ENCODE results near the gene GGTA1. TPM values are rescaled to one million over a fixed set of nuclear protein-coding genes. Genes with fewer than 3 reads are reported as not detected.

GGTA1 gene
- total and polyA plus RNA-seq, 2 of the 8 experiments (the other 6 are each of a cell fraction or from before 2014, with no cell fraction given) = not detected

- Histone ChIP-seq H2BK15ac (ENCODE audit: low read length) (no peak overlapping the region), H3K14ac (ENCODE audit: insufficient read length) (no peak overlapping the region), H3K4me1 (replicated peaks in 1 of 4; ENCODE audit: control insufficient read depth in 3 of 4, insufficient read depth in 4 of 4, low read length in 3 of 4) (peaks cover 3 to 27% (median 10%) of the 10 kb centered on the region in 4 experiments), H3K36me3 (ENCODE audit: control insufficient read depth in 2 of 4, insufficient read depth in 4 of 4, low read length in 3 of 4) (no peaks in the 10 kb centered on the region), H2BK5ac (ENCODE audit: low read depth, low read length) (no peak overlapping the region), H3K79me2 (ENCODE audit: control insufficient read depth in 1 of 2, insufficient read depth in 2 of 2, low read length in 2 of 2) (no peaks in the 10 kb centered on the region), H3K56ac (replicated peaks; ENCODE audit: insufficient read length, low read depth, low read length) (no peak overlapping the region), H2AK5ac (ENCODE audit: low read depth, low read length) (no peak overlapping the region), H2BK20ac (ENCODE audit: low read length) (no peak overlapping the region), H3K27ac (ENCODE audit: low read depth, low read length) (no peak overlapping the region), H2AFZ (ENCODE audit: low read length) (no peak overlapping the region), H4K91ac (replicated peaks; ENCODE audit: insufficient read length, low read length) (no peak overlapping the region), H3K9ac (replicated peaks in 1 of 4; ENCODE audit: extremely low read depth in 1 of 4, low read depth in 3 of 4, low read length in 3 of 4) (no peak overlapping the region), H2BK120ac (replicated peaks; ENCODE audit: low read depth, low read length) (no peak overlapping the region), H4K20me1 (replicated peaks in 1 of 2; ENCODE audit: control insufficient read depth in 1 of 2, insufficient read depth in 2 of 2, low read length in 2 of 2) (peaks cover 0 to 3% of the 10 kb centered on the region in 2 experiments), H3K18ac (ENCODE audit: extremely low read depth, low read length) (no peak overlapping the region), H3K9me3 (ENCODE audit: insufficient read depth in 2 of 2, low read depth in 1 of 2, low read length in 1 of 2) (no peaks in the 10 kb centered on the region), H3K23me2 (ENCODE audit: low read depth, low read length) (peaks cover 18% of the 10 kb centered on the region; the same call in 1 of the 2 replicates), H3K4ac (replicated peaks; ENCODE audit: insufficient read length, low read depth, low read length) (peak overlapping the region; percentile 64), H3K4me2 (ENCODE audit: insufficient read depth in 1 of 2, low read depth in 2 of 2, low read length in 2 of 2) (no peak overlapping the region), H3K27me3 (replicated peaks in 1 of 4; ENCODE audit: control insufficient read depth in 3 of 4, extremely low read depth in 1 of 4, insufficient read depth in 3 of 4, low read length in 3 of 4) (peaks cover 18 to 40% (median 27%) of the 10 kb centered on the region in 4 experiments), H2BK12ac (ENCODE audit: low read depth, low read length) (no peak overlapping the region), H3K79me1 (ENCODE audit: low read depth, low read length) (no peaks in the 10 kb centered on the region), H4K5ac (ENCODE audit: insufficient read length, low read depth, low read length) (no peak overlapping the region), H4K8ac (ENCODE audit: extremely low read depth, insufficient read depth, low read length) (no peak overlapping the region), H3K4me3 (ENCODE audit: extremely low read depth in 1 of 4, insufficient read depth in 2 of 4, low read depth in 3 of 4, low read length in 4 of 4) (no peak overlapping the region), H3K23ac (ENCODE audit: insufficient read length) (no peak overlapping the region)
- no peak for FAIRE-seq
- DNase-seq (ENCODE audit: low read depth in 1 of 2, low spot score in 2 of 2) = no peak
- WGBS, 2 experiments (ENCODE audit: extremely low coverage in 1 of 2, insufficient coverage in 1 of 2, insufficient read length in 1 of 2, insufficient replicate concordance in 2 of 2, low coverage in 1 of 2, low lambda C conversion rate in 2 of 2, missing lambda C conversion rate in 1 of 2) = 80% methylated on average over 3 of the region's 3 CpGs; no CpG with 5 or more reads in 1 of the 2 experiments
- ChIA-PET CTCF (ENCODE audit: partially characterized antibody) (no interaction called here), POLR2A (ENCODE audit: partially characterized antibody) (interaction anchor here (0.8 kb wide), 1 partner anchor 8 kb away, joined by 3 read pairs; no protein-coding TSS in a partner anchor)
- TF ChIP-seq MAFK (IDR thresholded peaks at IDR 0.05; ENCODE audit: low read depth, low read length) (no peak), NRF1 (IDR thresholded peaks at IDR 0.05; ENCODE audit: low read depth, low read length) (no peak), NANOG (IDR thresholded peaks at IDR 0.05; ENCODE audit: insufficient read depth, low read depth, low read length, poor library complexity, severe bottlenecking) (no peak), KDM1A (IDR thresholded peaks at IDR 0.05; ENCODE audit: borderline replicate concordance, low read length) (no peak)
These were observed 3.8 kb upstream of the GGTA1 start for GRCh38 chr9:121503444-121503843.

All from H1 (cell line).